ENCODE data around the gene CCHCR1.

The CCHCR1 gene

GRCh38 chr6:31144296-31144969, 13.2 kb downstream of the CCHCR1 start:
- H2AFZ ChIP-seq (ENCODE audit: low read depth, low read length): no peak overlapping the region
- no peak overlapping the region for H3K4me2 ChIP-seq (ENCODE audit: low read length)
- no peak overlapping the region for H3K4me3 ChIP-seq (ENCODE audit: low read length)
- H4K20me1 ChIP-seq (ENCODE audit: insufficient read depth, low read length): no peaks in the 10 kb centered on the region
- H3K4me1 ChIP-seq (ENCODE audit: low read length): no peaks in the 10 kb centered on the region
- H3K36me3 ChIP-seq (replicated peaks; ENCODE audit: low read depth, low read length): peaks cover 2% of the 10 kb centered on the region
- no peaks in the 10 kb centered on the region for H3K79me2 ChIP-seq (ENCODE audit: low read length)
- no peaks in the 10 kb centered on the region for H3K27me3 ChIP-seq (ENCODE audit: low read depth, low read length)
- TF ChIP-seq EZH2phosphoT487 (IDR thresholded peaks at IDR 0.05; ENCODE audit: low read depth) (no peak), CTCF (IDR thresholded peaks at IDR 0.05; ENCODE audit: low read depth, low read length) (no peak)
- no peaks in the 10 kb centered on the region for H3K9me3 ChIP-seq (ENCODE audit: insufficient read depth, low read length)
- no peak overlapping the region for H3K27ac ChIP-seq (ENCODE audit: low read length)
- H3K9ac ChIP-seq (ENCODE audit: low read length): no peak overlapping the region

GRCh38 chr6:31143148-31143547, 14.5 kb downstream of the CCHCR1 start:
- no peak overlapping the region for H3K27ac ChIP-seq (ENCODE audit: low read length)
- no peak for TF ChIP-seq CTCF (IDR thresholded peaks at IDR 0.05; ENCODE audit: low read depth, low read length)
- no peak for TF ChIP-seq EZH2phosphoT487 (IDR thresholded peaks at IDR 0.05; ENCODE audit: low read depth)
- peaks cover under 1% of the 10 kb centered on the region for H3K36me3 ChIP-seq (replicated peaks; ENCODE audit: low read depth, low read length)
- H3K9me3 ChIP-seq (ENCODE audit: insufficient read depth, low read length): no peaks in the 10 kb centered on the region
- H3K9ac ChIP-seq (ENCODE audit: low read length): no peak overlapping the region
- no peak overlapping the region for H3K4me3 ChIP-seq (ENCODE audit: low read length)
- no peaks in the 10 kb centered on the region for H3K27me3 ChIP-seq (ENCODE audit: low read depth, low read length)
- H4K20me1 ChIP-seq (ENCODE audit: insufficient read depth, low read length): no peaks in the 10 kb centered on the region
- H2AFZ ChIP-seq (ENCODE audit: low read depth, low read length): no peak overlapping the region
- H3K4me2 ChIP-seq (ENCODE audit: low read length): no peak overlapping the region
- H3K79me2 ChIP-seq (ENCODE audit: low read length): no peaks in the 10 kb centered on the region
- no peaks in the 10 kb centered on the region for H3K4me1 ChIP-seq (ENCODE audit: low read length)

GRCh38 chr6:31142361-31142761, 15.2 kb downstream of the CCHCR1 start:
- Histone ChIP-seq H2AFZ (ENCODE audit: low read depth, low read length) (no peak overlapping the region), H3K27ac (ENCODE audit: low read length) (no peak overlapping the region), H3K4me2 (ENCODE audit: low read length) (no peak overlapping the region), H3K4me1 (ENCODE audit: low read length) (peaks cover 6% of the 10 kb centered on the region), H4K20me1 (ENCODE audit: insufficient read depth, low read length) (no peaks in the 10 kb centered on the region), H3K36me3 (replicated peaks; ENCODE audit: low read depth, low read length) (no peaks in the 10 kb centered on the region), H3K9me3 (ENCODE audit: insufficient read depth, low read length) (no peaks in the 10 kb centered on the region), H3K4me3 (ENCODE audit: low read length) (no peak overlapping the region), H3K79me2 (ENCODE audit: low read length) (no peaks in the 10 kb centered on the region), H3K9ac (ENCODE audit: low read length) (no peak overlapping the region), H3K27me3 (ENCODE audit: low read depth, low read length) (no peaks in the 10 kb centered on the region)
- no peak for TF ChIP-seq EZH2phosphoT487 (IDR thresholded peaks at IDR 0.05; ENCODE audit: low read depth)
- no peak for TF ChIP-seq CTCF (IDR thresholded peaks at IDR 0.05; ENCODE audit: low read depth, low read length)

GRCh38 chr6:31140643-31141042, 17.0 kb downstream of the CCHCR1 start:
- H3K4me3 ChIP-seq (ENCODE audit: low read length): no peak overlapping the region
- TF ChIP-seq CTCF (IDR thresholded peaks at IDR 0.05; ENCODE audit: low read depth, low read length) (no peak), EZH2phosphoT487 (IDR thresholded peaks at IDR 0.05; ENCODE audit: low read depth) (no peak)
- no peaks in the 10 kb centered on the region for H3K27me3 ChIP-seq (ENCODE audit: low read depth, low read length)
- no peak overlapping the region for H3K9ac ChIP-seq (ENCODE audit: low read length)
- no peaks in the 10 kb centered on the region for H3K9me3 ChIP-seq (ENCODE audit: insufficient read depth, low read length)
- peaks cover 6% of the 10 kb centered on the region for H3K4me1 ChIP-seq (ENCODE audit: low read length)
- H3K79me2 ChIP-seq (ENCODE audit: low read length): no peaks in the 10 kb centered on the region
- H3K4me2 ChIP-seq (ENCODE audit: low read length): no peak overlapping the region
- no peaks in the 10 kb centered on the region for H3K36me3 ChIP-seq (replicated peaks; ENCODE audit: low read depth, low read length)
- H4K20me1 ChIP-seq (ENCODE audit: insufficient read depth, low read length): no peaks in the 10 kb centered on the region
- H3K27ac ChIP-seq (ENCODE audit: low read length): no peak overlapping the region
- H2AFZ ChIP-seq (ENCODE audit: low read depth, low read length): no peak overlapping the region

All from OCI-LY3 (cell line).